Right ventricle myocardium superior (tissue), 1 donor: ENCODE results near the gene PTPA. TPM values are rescaled to one million over a fixed set of nuclear protein-coding genes. Genes with fewer than 3 reads are reported as not detected.

ENCODE experiments used
- ATAC-seq: fragments of 200-7000 bp; cut with Tn5 transposase; one replicate; pipeline ENCODE4 v1.9.1; 2020; ENCODE audit warnings: mild to moderate bottlenecking; ENCODE audit not compliant: poor library complexity
- DNase-seq: peaks from one replicate; pipeline ENCODE4 v3.0.0-alpha.2; 2020
- intact Hi-C: fragments of 100-400 bp; cut with DNase I; formaldehyde crosslinking; loops from one replicate; pipeline ENCODE4 v1.11.2; 2022
- total RNA-seq: library from RNA; stranded (reverse); fragmentation: NEBNext Ultra II Directional; extraction: Animal tissue kit (Norgen Biotek cat#: 25700); gene quantifications from one replicate; pipeline ENCODE4 v1.2.1, GENCODE V29; 2021
- donor health status: DM: no; HTN: yes; CAD: no; lungs with severe emphysema.

PTPA gene
- total RNA-seq, 1 donor from 2014 or later = 179 TPM

- DNase-seq = no peak
- ATAC-seq = no peak
- intact Hi-C loops = no loop called here
Observed at GRCh38 chr9:129165198-129165597, 54.0 kb downstream of the PTPA start.

- DNase-seq = peak; percentile 76
- ATAC-seq = peak; percentile 73
- intact Hi-C loops = no loop called here
Observed at GRCh38 chr9:129166623-129167557, 55.7 kb downstream of the PTPA start.

- intact Hi-C loops = no loop called here
- DNase-seq = no peak
- no peak for ATAC-seq
Observed at GRCh38 chr9:129170229-129170628, 59.0 kb downstream of the PTPA start.

GRCh38 chr9:129171993-129172751 lies 61.0 kb downstream of the PTPA start:
- intact Hi-C loops = loop anchor here (2.0 kb wide), 1 partner anchor 25 kb away; no protein-coding TSS in a partner anchor
- DNase-seq (no peak), ATAC-seq (no peak)

- DNase-seq = no peak
- intact Hi-C loops = loop anchor here (2.0 kb wide), 1 partner anchor 26 kb away; no protein-coding TSS in a partner anchor
Observed at GRCh38 chr9:129172816-129173215, 61.6 kb downstream of the PTPA start.

GRCh38 chr9:129173296-129174101 lies 62.3 kb downstream of the PTPA start:
- ATAC-seq (no peak), DNase-seq (no peak)
- intact Hi-C loops = loop anchor here (2.0 kb wide), 1 partner anchor 27 kb away; no protein-coding TSS in a partner anchor

More at GRCh38 chr9:129172816-129173215, 61.6 kb downstream of the PTPA start:
- ATAC-seq = no peak

DNA sequence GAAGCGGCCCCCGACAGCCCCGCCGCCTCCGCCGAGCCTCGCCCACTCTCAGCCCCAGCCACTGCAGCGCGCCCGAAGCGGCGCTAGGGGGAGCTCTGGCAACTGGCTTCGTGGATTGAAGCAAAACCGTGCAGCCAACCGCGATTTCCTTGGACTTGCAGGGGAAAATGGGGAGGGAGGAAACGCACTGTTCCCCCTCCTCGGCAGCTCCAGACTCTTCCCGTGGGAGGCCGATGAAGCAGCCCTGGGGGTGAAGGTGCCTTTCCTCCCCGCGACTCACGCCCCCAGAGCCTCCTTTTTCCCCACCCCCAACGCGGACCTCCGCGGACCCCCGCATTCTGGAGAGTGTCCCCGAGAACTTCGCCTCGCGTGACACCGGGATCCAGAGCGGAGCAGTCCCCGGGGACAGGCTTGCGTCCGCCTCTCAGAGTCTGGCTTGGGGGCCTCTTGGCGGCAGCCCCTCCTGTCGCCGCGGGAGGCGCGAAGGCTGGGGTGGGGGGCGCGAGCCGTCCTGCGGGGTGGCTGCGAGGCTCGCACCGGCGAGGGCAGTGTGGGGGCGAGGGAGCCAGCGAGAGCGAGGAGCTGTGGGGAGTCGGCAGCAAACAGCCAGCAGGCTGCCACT lies 63.0 kb downstream of the PTPA start:
- DNase-seq = peak; percentile 95
- peak; percentile 69 for ATAC-seq
- intact Hi-C loops = no loop called here

DNA sequence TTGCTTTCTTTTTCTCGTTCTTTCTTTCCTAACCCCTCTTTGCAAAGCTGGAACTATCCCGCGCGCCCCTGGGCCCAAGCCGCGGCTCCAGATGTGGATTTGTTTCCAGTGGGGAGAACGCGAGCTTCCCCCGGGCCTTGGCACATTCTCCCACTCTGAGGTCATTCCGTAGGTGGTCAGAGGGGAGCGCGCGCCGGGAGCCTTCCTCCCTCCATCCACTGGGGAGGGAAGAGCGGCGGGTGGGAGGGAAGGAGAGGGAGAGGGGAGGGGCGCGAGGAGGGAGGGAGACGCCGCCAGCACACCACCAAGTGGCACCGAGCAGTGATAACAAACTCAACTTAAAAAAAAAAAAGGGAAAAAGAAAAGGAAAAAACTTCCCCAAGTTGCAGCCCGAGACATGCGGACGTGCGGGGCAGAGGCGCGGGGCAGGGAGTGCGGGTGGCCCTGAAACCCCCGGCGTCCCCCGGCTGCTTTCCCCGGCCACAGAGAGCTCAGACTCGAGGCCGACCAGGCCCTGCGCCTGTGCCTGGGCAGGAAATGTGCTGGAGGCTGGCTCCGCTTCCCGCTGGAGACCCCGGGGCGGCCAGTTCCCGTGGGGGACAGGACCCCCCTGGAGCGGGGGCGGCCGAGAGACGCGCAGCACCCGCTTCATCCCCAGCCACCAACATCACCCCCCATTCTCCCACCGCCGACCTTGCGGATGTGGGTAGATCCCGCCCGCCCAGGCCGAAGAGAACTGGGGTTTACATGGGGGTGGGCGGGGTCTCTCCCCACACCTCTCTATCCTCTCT lies 63.7 kb downstream of the PTPA start:
- ATAC-seq (peak; percentile 65), DNase-seq (peak; percentile 90)
- intact Hi-C loops = loop anchor here (5.0 kb wide), 2 partner anchors 147 to 322 kb away; no protein-coding TSS in a partner anchor

DNA sequence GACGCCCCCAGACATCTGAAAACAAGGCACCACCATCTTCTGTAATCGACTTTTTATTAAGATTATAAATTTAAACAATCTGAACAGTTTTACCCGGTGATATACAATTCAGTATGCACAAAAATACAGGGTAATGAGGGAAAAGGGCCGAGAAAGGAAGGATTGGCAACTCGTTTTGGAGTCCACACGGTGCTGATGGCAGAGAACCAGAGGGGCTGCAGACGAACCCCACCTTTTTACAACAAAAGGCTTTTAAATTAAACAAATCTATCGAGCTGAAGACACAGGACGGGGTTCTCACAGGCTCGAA lies 64.3 kb downstream of the PTPA start:
- ATAC-seq (no peak), DNase-seq (no peak)
- intact Hi-C loops = loop anchor here (5.0 kb wide), 2 partner anchors 147 to 322 kb away; no protein-coding TSS in a partner anchor

DNA sequence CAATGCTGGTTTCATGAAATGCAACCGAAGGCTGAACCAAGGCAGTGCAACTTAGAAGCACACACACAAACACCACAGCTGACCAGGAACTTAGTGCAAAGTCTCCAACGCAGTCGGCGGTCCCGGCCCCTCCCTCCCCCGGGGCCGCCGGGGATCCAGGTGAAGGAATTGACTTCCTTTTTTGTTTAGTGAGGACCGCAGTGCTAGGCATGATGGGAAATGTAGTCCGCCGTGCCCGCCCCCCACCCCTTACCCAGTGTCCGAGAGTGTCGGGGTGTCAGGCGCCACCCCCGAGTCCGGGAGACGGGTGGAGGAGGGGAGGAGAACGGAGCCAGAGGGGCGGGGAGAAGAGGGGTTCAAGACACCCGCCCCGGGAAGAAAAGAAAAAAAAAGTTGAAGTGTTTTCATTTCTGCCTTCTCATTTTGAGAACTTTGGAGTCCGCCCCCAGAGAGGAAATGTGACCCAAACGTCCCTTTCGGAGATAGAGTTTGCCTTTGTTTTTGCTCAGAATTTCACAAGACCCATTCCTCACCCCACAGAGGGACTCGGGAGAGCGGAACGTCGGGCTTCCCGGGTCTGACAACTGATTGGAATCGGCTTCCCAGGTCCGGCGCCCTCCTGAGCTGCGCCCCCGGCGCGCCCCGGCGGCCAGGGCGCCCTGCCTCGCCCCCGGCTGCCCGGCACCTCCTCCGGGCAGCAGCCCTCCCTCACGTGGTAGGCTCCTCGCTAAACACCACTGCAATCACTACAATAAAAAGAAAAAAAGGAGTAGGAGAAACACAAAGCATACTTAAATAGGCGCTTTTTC lies 64.8 kb downstream of the PTPA start:
- intact Hi-C loops = loop anchor here (5.0 kb wide), 2 partner anchors 146 to 321 kb away; no protein-coding TSS in a partner anchor
- DNase-seq (peak; percentile 89), ATAC-seq (peak; percentile 48)

DNA sequence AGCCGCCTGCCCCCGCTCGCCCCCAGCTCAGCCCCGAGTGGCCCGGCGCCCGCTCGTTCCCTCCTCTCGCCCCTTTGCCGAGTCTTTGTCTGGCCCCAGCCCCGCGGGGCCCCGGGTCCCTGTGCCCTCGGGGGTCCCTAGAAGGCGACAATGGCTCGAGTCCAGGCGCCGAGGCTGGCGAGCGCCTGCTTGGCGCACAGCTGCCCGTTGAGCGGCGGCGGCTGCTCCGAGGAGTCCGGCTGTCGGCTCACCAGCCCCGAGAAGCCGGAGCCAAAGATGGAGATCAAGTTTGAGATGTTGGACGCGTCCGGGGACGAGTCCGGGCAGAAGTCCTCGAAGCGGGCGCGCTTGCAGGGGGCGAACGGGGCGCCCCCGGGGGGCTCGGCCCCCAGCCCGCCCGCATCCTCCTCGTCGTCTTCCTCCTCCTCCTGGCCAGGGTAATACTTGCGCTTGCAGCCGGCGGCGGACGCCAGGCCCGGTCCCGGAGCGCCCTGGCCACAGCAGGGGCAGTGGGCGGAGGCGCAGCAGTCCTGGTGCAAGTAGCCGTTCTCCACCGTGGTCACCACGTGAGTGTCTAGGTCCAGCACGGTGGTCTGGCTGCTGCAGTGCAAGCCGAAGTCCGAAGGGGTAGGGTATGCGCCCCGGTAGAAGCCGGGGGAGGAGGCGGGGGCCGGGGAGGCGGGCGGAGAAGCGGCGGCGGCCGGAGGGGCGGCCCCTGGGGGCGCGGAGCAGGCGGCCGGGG lies 65.7 kb downstream of the PTPA start:
- intact Hi-C loops = loop anchor here (5.0 kb wide), 2 partner anchors 145 to 320 kb away; no protein-coding TSS in a partner anchor
- DNase-seq (peak; percentile 64), ATAC-seq (no peak)

- DNase-seq = no peak
- intact Hi-C loops = loop anchor here (5.0 kb wide), 2 partner anchors 145 to 320 kb away; no protein-coding TSS in a partner anchor
- no peak for ATAC-seq
Observed at GRCh38 chr9:129177443-129177790, 66.2 kb downstream of the PTPA start.

GRCh38 chr9:129177791-129178567 lies 66.8 kb downstream of the PTPA start, which contains the start of gene IER5L:
Gene IER5L, minus strand, starts transcription at chr9:129178261. Its CDS starts 209 bp downstream, at chr9:129178052.
- ATAC-seq (peak; percentile 83), DNase-seq (peak; percentile 97)
- intact Hi-C loops = loop anchor here (5.0 kb wide), 2 partner anchors 144 to 319 kb away; no protein-coding TSS in a partner anchor

GRCh38 chr9:129178568-129179382 lies 67.6 kb downstream of the PTPA start:
- ATAC-seq = no peak
- no peak for DNase-seq
- intact Hi-C loops = loop anchor here (5.0 kb wide), 2 partner anchors 144 to 319 kb away; no protein-coding TSS in a partner anchor
